NCI-H345 treated with DMSO at 0.1 percent for 48 hours (cell line): Measurements from ENCODE around the gene DIRAS2.
A peak's percentile ranks its signal among the peaks of the same experiment; 100 is the strongest.

Experiments used
- DNase-seq: peaks from one replicate; lab custom pipeline; 2025; ENCODE audit not compliant: unreplicated experiment; lab: John Stamatoyannopoulos, UW

DIRAS2 gene

GRCh38 chr9:90613502-90613901, 29.1 kb downstream of the DIRAS2 start:
- no peak for DNase-seq

- no peak for DNase-seq
These were observed 29.7 kb downstream of the DIRAS2 start for GRCh38 chr9:90612957-90613356.

- DNase-seq = no peak
These were observed 31.1 kb downstream of the DIRAS2 start for GRCh38 chr9:90611568-90611967.

DNA sequence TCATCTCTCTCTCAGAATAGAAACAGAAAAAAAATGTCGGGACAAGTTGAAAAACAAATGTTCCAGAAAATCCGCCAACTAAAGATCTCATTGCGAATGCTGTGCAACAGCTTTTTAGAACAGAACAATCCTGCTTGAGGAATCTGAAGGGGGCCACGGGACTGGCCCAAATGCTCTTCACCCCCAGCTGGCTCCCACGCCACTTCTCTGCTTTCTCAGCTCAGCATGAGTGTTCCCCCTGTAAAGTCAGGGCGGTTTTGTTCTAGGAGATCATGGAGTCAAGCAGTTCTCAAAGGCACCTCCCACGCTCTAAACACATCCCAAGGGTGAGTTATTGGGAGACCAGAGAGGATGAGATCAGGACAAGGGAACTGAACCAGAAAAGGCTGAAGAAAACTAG, 31.5 kb downstream of the DIRAS2 start:
- no peak for DNase-seq

- DNase-seq = no peak
These were observed 34.7 kb downstream of the DIRAS2 start for GRCh38 chr9:90607701-90608516.

GRCh38 chr9:90600029-90600428, 42.6 kb downstream of the DIRAS2 start:
- no peak for DNase-seq

- DNase-seq = no peak
These were observed 44.4 kb downstream of the DIRAS2 start for GRCh38 chr9:90598191-90598590.

DNA sequence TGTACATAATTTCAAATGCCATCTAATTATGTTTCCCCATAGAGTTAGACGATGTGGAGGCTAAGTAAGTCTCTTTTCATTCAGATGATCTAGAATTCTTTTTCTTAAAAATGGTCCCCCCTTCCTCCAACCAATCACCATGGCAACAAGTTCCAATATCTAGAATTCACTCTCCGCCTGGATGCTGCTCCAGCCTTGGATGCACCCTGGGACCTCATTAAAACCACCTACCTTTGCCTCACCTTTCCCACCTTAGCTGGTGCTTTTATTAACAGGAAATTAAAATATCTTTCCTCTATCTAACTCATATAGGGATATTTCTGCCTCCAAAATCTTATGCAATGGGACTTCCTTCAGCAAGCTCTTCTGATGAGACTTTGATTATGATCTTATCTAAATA, 49.0 kb downstream of the DIRAS2 start:
- no peak for DNase-seq

DNA sequence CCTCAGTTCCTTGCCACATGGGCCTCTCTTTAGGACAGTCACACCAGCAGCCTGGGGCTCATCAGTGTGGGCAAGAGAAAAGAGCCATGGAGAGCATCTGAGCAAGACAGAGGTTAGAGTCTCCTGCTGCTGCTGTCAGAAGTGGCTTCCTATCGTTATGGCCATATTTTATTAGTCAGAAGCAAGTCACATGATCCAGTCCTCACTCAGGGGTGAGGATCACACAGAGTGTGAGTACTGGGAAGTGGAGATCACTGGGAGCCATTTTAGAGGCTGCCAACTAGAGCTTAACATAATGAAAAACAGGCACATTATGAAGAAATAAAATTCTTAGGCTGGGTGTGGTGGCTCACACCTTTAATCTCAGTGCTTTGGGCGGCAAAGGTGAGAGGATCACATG, 62.0 kb downstream of the DIRAS2 start:
- DNase-seq = no peak

- no peak for DNase-seq
These were observed 63.4 kb downstream of the DIRAS2 start for GRCh38 chr9:90579181-90579580.

- no peak for DNase-seq
These were observed 64.4 kb downstream of the DIRAS2 start for GRCh38 chr9:90578126-90578815.

GRCh38 chr9:90569511-90569910, 73.1 kb downstream of the DIRAS2 start:
- DNase-seq = no peak

DNA sequence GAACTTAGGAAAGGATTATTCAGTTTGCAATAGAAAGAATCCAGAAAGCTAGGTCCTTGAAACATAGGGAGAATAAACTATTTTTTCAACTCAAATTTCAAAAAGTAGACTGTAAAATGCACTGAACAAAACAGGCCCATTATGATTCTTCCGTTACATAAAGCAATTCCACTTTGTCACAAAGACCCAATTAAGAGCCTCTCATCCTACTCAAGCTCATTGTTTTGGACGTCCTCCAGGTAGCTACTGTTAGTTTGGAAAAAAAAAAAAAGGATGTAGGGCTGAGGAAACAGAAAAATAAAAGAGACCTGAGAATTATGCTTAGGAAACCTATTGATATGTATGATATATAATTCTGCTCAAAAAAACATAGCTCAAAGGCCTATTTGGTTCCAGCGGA, 74.0 kb downstream of the DIRAS2 start:
- DNase-seq = peak; percentile 31

DNA sequence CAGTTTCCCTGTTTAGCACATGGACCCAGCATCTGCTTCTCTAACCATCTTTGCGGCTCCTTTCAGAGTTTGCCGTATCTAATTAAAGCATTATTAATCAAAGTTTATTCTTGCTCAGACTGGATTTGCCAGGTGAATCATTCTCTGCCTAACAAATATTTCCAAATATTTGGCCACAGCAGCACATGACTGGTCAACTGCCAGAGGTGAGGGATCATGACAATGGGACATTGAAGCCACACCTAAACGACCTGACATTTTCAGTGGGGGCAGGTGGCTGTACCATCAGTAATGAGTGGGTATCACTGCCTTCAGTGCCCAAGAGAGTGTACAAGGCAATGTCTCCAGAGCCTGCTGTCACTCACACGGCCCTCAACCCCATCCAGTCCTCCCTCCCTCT, 80.4 kb downstream of the DIRAS2 start:
- no peak for DNase-seq
